GM10266 (cell line): Measurements from ENCODE around the gene PTGDS.

ENCODE experiments used
- DNase-seq: peaks from one replicate; pipeline ENCODE4 v3.0.0; 2012; ENCODE audit errors: extremely low spot score
- CTCF ChIP-seq: IDR thresholded peaks from 2 replicates; pipeline ENCODE4 v1.5.1; 2012; ENCODE audit warnings: mild to moderate bottlenecking, low read depth; ENCODE audit not compliant: control insufficient read depth, insufficient read depth; ENCODE audit errors: missing control alignments

The PTGDS gene

DNA sequence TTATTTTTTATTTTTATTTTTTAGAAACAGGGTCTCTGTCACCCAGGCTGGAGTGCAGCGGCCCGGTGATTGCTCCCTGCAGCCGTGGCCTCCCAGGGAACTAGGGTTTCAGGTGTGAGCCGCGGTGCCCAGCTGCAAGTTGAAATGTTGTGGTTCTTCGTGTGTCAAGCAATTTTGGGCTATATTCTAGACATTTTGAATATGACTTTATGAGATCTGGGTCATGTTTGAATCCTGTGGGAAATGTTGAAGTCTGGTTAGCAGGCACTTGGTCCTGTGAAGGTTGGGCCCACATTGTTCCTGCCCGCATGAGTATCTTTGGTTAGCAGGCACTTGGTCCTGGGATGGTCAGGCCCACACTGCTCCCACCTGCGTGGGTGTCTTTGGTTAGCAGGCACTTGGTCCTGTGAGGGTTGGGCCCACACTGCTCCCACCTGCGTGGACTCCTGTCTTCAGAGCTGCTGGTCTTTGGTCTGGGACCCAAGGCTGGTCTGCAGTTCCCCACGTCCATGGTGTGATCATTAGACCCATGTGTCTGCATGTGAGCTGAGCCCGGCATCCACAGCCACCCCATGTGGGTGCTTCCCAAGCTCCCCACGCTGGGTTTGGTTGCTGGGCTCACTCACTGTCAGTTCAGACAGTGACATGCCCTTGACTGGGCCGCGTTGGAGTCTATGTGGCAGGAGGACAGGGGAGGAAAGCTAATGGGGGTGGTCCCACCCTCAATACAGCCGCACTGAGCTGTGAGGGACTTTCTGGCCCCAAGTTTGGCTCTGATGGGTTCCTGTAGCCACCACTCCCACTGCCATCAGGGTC, 39.9 kb upstream of the PTGDS start:
- TF ChIP-seq CTCF = no peak

GRCh38 chr9:136939431-136939995, 37.8 kb upstream of the PTGDS start:
- TF ChIP-seq CTCF = no peak
- no peak for DNase-seq

More for the DNA sequence above, 39.9 kb upstream of the PTGDS start:
- DNase-seq = no peak

GRCh38 chr9:136939996-136940525, 37.2 kb upstream of the PTGDS start:
- no peak for DNase-seq
- TF ChIP-seq CTCF = no peak

- DNase-seq = no peak
- TF ChIP-seq CTCF = no peak
Measured at GRCh38 chr9:136940526-136941230, 36.6 kb upstream of the PTGDS start.

DNA sequence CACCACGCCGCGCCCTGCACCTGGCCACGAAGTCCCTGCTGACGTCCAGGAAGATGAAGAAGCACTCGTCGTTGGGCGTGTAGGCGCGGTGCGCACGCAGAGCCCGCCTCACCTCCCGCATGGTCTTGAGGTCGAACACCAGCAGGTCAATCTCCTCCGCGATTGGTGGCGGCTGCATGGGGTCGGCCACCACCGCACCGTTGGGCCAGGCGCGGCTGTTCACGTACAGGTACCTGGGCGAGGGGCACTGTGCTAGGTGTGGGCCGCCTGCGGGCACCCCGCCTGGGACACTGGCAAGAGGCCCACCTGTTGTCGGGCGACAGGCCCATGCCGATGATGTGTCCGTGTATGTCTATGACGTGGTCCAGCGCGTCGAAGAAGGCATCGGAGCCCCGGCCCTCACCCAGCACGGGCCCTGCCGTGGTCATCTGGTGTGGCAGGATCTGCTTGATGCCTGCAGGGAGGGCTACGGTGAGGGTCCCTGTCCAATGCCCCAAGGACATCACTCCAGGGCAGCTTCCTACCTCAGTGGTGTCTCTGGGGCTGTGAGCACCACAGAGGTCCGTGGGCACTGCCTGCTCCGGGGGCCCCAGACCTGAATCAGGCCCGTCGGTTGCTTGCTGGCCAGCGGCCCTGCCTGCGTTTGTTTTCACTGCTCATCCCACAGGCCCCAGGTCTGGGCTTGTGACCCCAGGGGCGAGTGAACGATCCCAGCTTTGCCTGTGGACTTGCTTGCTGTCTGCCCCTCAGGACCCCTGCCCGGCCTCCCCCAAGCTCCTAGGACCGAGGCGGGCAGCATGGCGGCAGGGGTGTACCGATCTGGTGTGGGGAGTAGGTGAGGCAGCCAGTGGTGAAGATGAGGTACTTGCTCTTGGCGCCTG, 35.8 kb upstream of the PTGDS start:
- no peak for DNase-seq

More for the DNA sequence above, 35.8 kb upstream of the PTGDS start:
- no peak for TF ChIP-seq CTCF
